ENCODE results near the gene ISLR.
"Not testable (repeated sequence)": the region's sequence is repeated elsewhere in the genome, so short reads cannot be mapped to it uniquely, and the experiment has no call there.

The ISLR gene

DNA sequence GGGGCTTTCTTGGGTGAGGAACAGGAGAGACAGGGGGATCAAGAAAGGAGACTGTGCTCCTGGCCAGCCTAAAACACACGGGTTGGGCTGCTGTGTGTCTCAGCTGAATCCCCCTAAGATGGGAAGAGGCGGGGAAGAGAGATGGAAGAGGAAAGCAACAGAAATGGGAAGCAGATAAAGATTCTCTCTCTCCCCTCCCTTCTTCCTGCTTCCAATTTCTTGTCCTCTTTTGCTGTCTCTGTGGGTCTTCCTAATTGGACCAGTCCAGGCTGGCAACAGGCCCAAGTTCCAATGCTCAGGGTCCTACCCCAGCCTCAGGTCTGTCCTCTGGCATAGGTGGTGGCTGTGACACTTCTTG lies 36.0 kb upstream of the ISLR start:
- no peak for DNase-seq

- DNase-seq: no peak
These were observed 34.9 kb upstream of the ISLR start for GRCh38 chr15:74138642-74139041.

DNA sequence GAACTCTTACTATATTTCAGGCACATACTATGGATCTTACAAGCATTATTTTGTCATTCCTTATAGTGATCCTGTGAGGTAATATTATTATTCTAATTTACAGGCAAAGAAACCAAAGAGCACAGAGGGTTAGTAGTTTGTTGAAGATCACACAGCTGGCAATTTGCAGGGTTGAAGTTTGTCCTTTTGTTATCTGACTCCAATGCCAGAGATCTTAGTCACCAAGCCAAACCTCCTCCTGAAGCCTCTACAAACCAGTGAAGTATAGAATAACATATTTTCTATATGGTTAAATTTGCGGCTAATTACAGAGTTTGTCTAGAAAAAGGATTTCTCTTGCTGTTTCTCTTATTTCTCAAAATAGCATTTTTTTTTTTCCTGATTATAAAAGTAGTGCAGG lies 31.9 kb upstream of the ISLR start:
- no peak for DNase-seq

DNA sequence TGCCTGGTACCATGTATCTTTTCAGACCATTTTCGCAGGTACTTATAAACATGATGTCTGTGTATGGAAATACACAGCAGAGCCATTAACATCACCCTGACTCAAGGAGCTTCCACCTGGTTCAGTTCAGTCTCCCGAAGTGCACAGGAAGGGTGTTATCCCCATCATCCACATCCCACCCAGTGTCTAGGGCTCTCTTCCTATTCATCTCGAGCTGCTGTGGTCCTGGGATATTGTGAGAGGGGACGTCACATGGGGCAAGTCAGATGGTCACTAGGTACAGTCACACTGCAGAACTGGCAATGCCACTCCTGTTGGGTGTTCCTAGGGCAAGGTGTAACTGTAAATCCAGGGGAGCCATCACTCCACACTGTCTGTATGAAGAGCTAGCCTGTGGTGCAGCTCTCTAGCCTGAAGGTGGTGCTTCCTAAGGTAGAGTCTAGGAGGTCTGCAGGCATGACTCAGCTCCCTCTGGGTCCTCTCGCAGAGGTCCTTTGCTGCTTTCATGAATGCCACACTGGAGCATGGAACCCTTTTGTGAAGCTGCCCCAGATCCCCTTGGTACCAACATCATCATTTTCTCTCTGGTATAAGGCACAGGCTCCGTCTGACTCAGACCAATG lies 29.2 kb upstream of the ISLR start:
- DNase-seq: no peak

- no peak for DNase-seq
These were observed 27.2 kb upstream of the ISLR start for GRCh38 chr15:74146277-74146800.

- DNase-seq: no peak
These were observed 26.5 kb upstream of the ISLR start for GRCh38 chr15:74147051-74147450.

DNA sequence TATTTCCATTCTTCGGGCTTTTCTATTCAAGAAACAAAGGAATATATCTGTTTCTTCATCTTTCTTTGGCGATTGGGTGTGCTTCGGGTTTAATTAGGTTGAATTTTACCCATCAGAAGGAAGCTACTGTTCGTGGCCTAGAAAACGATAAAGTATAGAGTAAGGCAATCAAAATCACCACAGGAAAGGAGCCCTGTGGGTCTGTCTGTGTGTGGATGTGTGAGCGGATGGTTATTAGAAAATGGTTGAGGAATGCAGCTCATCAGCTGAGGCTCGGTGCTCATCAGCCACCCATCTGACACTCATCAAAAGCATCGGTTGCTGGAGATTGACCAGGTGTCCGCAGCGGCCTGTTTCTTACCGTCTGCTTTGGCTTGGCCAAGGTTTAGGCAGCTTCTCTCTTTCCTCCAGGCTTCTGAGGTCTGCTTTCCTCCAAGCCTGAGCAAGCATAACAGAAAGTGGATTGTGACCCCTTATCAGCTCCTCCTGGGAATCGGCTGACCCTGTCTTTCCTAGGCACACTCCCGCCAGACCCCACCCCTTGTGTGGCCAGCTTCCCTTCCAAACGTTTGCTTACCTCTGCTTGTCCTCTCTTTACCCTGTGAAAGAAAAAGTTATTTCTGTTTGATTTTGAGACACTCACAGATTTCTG lies 17.6 kb upstream of the ISLR start:
- no peak for DNase-seq

- no peak for DNase-seq
These were observed 16.7 kb upstream of the ISLR start for GRCh38 chr15:74156678-74157411.

DNA sequence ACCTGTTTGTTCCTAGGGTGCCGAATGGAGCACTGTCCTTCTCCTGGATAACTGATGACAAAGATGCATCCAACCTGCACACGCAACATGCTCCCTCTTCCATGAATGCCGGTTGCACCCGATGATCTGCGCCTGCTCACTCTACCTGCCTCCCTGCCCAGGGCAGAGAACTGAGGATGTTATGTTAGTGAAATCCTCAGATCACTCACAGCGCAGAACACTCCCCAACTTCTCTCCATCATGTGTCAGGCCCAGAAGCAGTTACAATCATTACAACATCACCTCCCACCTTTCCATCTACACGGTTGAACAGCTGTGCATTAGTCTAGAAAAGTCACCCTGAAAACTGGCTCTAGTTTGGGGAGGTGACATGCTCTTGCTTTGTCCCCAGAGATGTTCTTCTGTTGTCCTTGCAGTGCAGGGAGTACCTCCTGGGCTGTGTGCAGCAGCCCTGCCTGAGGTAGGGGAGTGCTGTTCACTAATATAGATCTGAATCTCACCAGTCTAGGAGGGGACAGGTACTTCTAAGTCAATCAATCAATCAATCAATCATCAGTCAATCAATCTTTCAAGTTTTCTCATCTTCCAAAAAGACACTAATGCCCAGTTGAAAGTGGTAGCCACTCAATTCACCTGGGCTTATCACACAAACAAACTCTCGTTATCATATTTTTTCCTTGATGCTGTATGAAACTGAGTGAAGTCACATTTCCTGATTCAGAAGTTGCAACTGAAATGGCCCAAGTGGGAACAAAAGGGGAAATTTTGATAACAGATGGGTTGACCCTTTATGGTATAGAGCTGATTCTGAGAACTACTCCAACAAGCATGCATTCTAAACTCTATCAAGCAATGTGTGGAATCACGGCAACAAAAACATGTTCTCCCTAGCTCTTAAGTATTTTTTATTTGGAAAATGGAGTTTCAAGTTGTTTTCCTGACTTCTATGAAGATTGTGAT lies 15.4 kb upstream of the ISLR start:
- no peak for DNase-seq

DNA sequence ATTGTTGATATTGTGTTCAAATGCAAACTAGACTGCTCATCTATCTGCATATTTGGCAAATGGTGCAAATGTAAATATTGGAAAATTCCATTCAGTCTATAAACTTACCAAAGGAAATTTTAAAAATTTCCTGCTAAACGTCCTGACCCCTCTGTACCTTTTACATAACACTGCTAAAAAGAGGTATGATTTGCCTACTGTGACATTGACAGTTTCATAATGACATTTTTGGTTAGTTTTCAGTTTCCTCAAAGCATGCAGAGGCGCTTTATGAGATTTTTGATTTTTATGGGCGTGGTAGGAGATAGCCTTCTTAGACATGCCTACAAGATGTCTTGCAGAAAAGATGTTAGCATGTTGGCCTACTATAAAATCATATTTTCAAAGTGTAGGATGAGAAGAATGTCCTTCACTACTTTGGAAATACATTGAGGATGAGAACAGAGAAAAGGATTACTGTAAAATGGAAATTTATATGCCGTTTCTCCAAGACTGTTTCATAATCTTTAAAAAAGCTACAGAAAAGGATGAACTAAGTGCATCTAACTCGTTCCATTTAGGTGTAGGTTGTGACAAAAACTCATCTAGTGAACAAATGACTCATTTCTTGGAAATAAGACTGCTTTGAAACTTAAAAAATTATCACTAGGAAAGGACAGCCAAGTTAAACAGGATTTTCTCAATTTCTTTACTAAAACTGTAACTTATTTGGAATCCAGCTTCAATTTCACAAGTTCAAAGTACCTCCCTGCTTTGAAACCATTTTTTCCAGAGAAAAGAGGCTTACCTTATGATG lies 14.5 kb upstream of the ISLR start:
- DNase-seq: no peak

- DNase-seq: no peak
These were observed 13.7 kb upstream of the ISLR start for GRCh38 chr15:74159773-74160172.

- DNase-seq: not testable (repeated sequence)
These were observed 13.1 kb upstream of the ISLR start for GRCh38 chr15:74160390-74160789.

GRCh38 chr15:74162195-74162536 lies 11.3 kb upstream of the ISLR start:
- DNase-seq: not testable (repeated sequence)

DNA sequence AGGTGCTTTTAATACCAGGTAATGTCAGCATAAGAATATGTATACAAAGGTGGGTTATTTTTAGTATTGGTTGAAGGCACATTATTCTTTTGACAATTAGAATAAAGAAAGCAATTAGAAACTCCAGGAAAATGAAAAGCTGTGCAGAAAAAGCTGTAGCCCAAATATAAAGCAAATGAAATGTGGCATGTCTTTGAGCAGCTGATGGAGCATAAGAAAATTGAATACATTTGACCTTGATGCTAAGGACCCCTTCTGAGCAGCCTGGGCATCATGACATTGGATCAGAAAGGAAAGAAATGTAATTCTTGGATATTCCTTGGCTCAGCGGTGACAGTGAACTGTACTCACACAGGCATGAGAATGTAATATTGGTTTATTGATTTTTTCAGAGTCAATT lies 8.0 kb upstream of the ISLR start:
- no peak for DNase-seq

GRCh38 chr15:74167891-74168331 lies 5.6 kb upstream of the ISLR start:
- no peak for DNase-seq

DNA sequence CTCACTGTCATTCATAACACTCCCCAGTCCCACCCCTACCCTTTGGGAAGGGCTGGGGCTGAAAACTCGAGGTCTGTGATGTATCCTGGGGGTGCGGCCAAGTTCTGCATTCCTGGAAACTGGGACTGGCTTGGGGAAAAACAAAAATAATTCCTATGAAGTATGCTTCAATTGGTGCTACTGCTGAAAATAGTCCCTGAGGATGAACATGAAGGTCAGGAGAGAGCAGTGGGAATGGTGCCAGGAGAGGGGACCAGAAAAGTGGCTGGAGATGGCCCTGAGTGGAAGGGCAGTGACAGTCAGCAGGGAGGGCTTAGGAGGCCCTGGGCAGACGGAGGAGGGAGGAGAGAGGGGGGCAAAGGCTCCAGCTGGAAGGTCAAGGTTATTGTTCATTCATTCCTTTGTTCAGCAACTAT lies 4.8 kb upstream of the ISLR start:
- DNase-seq: no peak

DNA sequence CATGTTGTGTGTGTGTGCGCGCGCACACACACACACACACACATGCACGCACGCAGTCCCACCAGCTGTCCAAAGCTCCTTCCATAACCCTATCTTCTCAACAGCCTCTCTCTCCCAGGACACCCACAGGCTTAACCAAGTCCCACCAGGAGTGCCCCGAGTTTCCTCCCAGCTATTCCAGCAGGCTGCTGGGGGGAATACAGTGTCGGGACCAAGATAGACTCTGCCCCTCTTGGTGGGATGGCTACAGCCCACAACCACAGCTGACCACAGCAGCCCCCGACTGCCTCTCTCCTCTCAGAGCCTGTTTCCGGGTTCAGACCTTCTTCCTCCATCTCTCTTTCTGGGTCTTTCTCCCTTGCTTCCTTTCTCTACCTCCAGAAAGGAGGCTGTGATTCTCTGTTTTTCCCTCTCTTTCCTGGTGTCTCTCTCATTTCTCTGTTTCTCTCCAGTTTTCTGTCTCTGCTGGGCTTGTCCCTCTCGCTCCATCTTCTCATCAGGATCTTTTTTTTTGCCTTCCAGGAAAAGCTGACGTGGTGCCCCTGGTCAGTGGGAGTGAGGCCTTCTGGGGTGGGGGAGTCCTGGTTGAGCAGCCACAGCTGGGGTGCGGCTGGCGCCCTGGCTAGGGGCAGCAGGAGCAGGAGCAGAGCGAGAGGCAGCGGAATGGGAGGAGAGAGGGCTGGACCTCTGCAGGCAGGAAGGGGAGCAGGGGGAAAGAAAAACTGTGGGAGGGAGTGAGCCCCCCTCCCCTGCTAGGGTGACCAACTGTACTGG lies 3.3 kb upstream of the ISLR start:
- DNase-seq: no peak

- DNase-seq: no peak
These were observed 2.5 kb upstream of the ISLR start for GRCh38 chr15:74170875-74171578.

- DNase-seq: no peak
These were observed 1.5 kb upstream of the ISLR start for GRCh38 chr15:74171965-74172541.

GRCh38 chr15:74172701-74173379 lies 670 bp upstream of the ISLR start:
- DNase-seq: no peak
